ENCODE data around the gene MRAS. TPM values are rescaled to one million over a fixed set of nuclear protein-coding genes. Genes with fewer than 3 reads are reported as not detected.

MRAS gene
- total and polyA plus RNA-seq, 2 of the 8 experiments (the other 6 are each of a cell fraction or from before 2014, with no cell fraction given), result 10.6 to 16.2 TPM

DNA sequence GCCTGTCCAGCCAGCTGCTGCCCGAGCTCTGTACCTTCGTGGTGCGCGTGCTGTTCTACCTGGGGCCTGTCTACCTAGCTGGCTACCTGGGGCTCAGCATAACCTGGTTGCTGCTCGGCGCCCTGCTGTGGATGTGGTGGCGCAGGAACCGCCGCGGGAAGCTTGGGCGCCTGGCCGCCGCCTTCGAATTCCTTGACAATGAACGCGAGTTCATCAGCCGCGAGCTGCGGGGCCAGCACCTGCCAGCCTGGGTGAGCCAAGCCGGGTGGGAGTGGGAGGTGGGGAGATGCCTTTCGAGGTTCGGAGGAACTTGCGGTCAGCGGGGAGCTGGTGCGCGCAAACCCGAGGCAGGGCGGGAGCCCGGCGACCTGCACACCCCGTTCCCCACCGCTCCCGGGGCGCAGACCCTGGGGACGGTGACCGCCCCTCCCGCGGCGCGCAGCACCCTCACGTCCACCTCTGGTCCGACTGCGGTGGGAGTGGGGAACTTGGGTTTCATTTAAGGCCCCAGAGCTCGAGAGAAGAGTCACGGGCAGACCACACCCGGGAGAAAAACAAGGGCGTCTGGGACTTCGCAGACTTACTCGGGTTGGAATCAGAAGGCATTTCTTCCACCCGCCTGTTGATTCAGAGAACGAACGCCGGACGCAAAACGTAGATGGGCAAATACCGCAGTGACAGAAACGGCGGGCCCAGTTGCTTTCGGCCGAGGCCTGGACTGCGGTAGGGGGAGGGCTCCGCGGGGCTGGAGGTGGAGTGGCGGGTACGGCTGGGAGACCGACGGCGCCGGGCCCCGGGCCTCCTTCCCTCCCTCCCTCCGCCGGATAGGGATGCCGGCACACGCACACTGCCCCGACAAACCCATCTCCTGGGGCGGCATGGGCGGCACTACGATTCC is 86.7 kb downstream of the MRAS start (continued):
- no peak for TF ChIP-seq KDM5A (IDR thresholded peaks at IDR 0.05; ENCODE audit: low read length)
- TF ChIP-seq RFX5 (IDR thresholded peaks at IDR 0.05; ENCODE audit: borderline replicate concordance, low read depth, low read length), result no peak
- no peak for TF ChIP-seq CBX8 (IDR thresholded peaks at IDR 0.05; ENCODE audit: borderline replicate concordance, low read depth, low read length)
- TF ChIP-seq, protein P1, sequence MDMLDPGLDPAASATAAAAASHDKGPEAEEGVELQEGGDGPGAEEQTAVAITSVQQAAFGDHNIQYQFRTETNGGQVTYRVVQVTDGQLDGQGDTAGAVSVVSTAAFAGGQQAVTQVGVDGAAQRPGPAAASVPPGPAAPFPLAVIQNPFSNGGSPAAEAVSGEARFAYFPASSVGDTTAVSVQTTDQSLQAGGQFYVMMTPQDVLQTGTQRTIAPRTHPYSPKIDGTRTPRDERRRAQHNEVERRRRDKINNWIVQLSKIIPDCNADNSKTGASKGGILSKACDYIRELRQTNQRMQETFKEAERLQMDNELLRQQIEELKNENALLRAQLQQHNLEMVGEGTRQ (IDR thresholded peaks at IDR 0.05; ENCODE audit: low read length), result no peak
- TF ChIP-seq CTBP2 (IDR thresholded peaks at IDR 0.05; ENCODE audit: borderline replicate concordance, insufficient read depth, insufficient read length, low read length), result no peak
- no peak for TF ChIP-seq TCF12 (IDR thresholded peaks at IDR 0.05; ENCODE audit: low read depth, low read length)
- TF ChIP-seq, protein P2, sequence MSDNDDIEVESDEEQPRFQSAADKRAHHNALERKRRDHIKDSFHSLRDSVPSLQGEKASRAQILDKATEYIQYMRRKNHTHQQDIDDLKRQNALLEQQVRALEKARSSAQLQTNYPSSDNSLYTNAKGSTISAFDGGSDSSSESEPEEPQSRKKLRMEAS (IDR thresholded peaks at IDR 0.05), result no peak
- no peak for TF ChIP-seq BCL11A (IDR thresholded peaks at IDR 0.05; ENCODE audit: low read depth in 2 of 2, low read length in 2 of 2)
- no peak for TF ChIP-seq YY1 (IDR thresholded peaks at IDR 0.05; ENCODE audit: low read depth, low read length)
- TF ChIP-seq RXRA (IDR thresholded peaks at IDR 0.05; ENCODE audit: insufficient read depth, low read depth, low read length), result no peak
- no peak for TF ChIP-seq TEAD4 (IDR thresholded peaks at IDR 0.05; ENCODE audit: low read depth, low read length)
- no peak for TF ChIP-seq NANOG (IDR thresholded peaks at IDR 0.05; ENCODE audit: insufficient read depth, low read depth, low read length, poor library complexity, severe bottlenecking)
- TF ChIP-seq MAFK (IDR thresholded peaks at IDR 0.05; ENCODE audit: low read depth, low read length), result no peak
- TF ChIP-seq CBX5 (IDR thresholded peaks at IDR 0.05; ENCODE audit: low read depth, low read length), result no peak
- TF ChIP-seq TBP (IDR thresholded peaks at IDR 0.05; ENCODE audit: low read depth, low read length), result no peak
- TF ChIP-seq SAP30 (IDR thresholded peaks at IDR 0.05; ENCODE audit: insufficient read depth, insufficient replicate concordance, low read length), result no peak
- TF ChIP-seq POLR2AphosphoS5 (IDR thresholded peaks at IDR 0.05; ENCODE audit: low read depth, low read length), result no peak
- TF ChIP-seq POU5F1 (IDR thresholded peaks at IDR 0.05; ENCODE audit: low read depth, low read length), result no peak
- TF ChIP-seq BRCA1 (IDR thresholded peaks at IDR 0.05; ENCODE audit: low read depth, low read length), result no peak
- TF ChIP-seq E2F6 (IDR thresholded peaks at IDR 0.05), result peak; percentile 35; the same call in 1 of the 2 replicates
- peak; percentile 38 for TF ChIP-seq ASH2L (IDR thresholded peaks at IDR 0.05; ENCODE audit: low read length)
- TF ChIP-seq EGR1 (IDR thresholded peaks at IDR 0.05; ENCODE audit: borderline replicate concordance, low read depth, low read length), result no peak
- TF ChIP-seq TAF1 (IDR thresholded peaks at IDR 0.05; ENCODE audit: low read depth, low read length), result no peak
